Measurements from ENCODE around the gene VILL.

- no peak for TF ChIP-seq CTCF (IDR thresholded peaks at IDR 0.05 in 2 of 3, conservative IDR thresholded peaks at IDR 0.05 in 1 of 3; ENCODE audit: control insufficient read depth in 2 of 3, extremely low read depth in 1 of 3, insufficient read depth in 1 of 3, low read depth in 3 of 3, low read length in 3 of 3)
- TF ChIP-seq ZBTB33 (IDR thresholded peaks at IDR 0.05): no peak
Observed at GRCh38 chr3:37989821-37990480, 635 bp upstream of the VILL start.
